ENCODE data around the gene MMADHC. TPM values are rescaled to one million over a fixed set of nuclear protein-coding genes. Genes with fewer than 3 reads are reported as not detected.

The MMADHC gene
- total RNA-seq, 1 donor from 2014 or later: 132 TPM

GRCh38 chr2:149625271-149625670 is 37.7 kb upstream of the MMADHC start:
- DNase-seq (ENCODE audit: low read depth): no peak
- TF ChIP-seq, protein P1, sequence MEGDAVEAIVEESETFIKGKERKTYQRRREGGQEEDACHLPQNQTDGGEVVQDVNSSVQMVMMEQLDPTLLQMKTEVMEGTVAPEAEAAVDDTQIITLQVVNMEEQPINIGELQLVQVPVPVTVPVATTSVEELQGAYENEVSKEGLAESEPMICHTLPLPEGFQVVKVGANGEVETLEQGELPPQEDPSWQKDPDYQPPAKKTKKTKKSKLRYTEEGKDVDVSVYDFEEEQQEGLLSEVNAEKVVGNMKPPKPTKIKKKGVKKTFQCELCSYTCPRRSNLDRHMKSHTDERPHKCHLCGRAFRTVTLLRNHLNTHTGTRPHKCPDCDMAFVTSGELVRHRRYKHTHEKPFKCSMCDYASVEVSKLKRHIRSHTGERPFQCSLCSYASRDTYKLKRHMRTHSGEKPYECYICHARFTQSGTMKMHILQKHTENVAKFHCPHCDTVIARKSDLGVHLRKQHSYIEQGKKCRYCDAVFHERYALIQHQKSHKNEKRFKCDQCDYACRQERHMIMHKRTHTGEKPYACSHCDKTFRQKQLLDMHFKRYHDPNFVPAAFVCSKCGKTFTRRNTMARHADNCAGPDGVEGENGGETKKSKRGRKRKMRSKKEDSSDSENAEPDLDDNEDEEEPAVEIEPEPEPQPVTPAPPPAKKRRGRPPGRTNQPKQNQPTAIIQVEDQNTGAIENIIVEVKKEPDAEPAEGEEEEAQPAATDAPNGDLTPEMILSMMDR (conservative IDR thresholded peaks at IDR 0.05; ENCODE audit: low read depth, low read length): no peak
- H3K4me3 ChIP-seq (ENCODE audit: low read depth, low read length): no peak overlapping the region

- no peak for DNase-seq (ENCODE audit: low read depth)
- H3K4me3 ChIP-seq (ENCODE audit: low read depth, low read length): no peak overlapping the region
- TF ChIP-seq, protein P1 (conservative IDR thresholded peaks at IDR 0.05; ENCODE audit: low read depth, low read length): no peak
Measured at GRCh38 chr2:149622343-149622742, 34.8 kb upstream of the MMADHC start.

DNA sequence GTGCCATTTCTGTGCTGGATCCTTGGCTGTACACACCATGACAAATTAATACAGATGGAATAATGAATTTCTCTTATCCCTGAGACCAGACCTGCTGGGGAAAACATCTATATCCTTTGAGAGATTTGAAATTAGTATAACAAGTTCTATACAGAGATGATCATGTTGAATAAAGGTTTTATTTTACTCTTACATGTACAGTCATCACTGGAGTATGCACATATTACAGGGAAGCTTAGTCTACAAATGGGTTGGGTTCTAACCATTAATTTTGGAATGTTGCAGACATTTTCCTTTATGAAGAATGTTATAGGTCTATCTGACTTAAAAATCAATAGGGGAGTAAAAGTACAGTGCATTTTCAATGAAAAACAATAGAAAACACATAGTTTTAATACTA is 29.9 kb upstream of the MMADHC start:
- no peak for DNase-seq (ENCODE audit: low read depth)

DNA sequence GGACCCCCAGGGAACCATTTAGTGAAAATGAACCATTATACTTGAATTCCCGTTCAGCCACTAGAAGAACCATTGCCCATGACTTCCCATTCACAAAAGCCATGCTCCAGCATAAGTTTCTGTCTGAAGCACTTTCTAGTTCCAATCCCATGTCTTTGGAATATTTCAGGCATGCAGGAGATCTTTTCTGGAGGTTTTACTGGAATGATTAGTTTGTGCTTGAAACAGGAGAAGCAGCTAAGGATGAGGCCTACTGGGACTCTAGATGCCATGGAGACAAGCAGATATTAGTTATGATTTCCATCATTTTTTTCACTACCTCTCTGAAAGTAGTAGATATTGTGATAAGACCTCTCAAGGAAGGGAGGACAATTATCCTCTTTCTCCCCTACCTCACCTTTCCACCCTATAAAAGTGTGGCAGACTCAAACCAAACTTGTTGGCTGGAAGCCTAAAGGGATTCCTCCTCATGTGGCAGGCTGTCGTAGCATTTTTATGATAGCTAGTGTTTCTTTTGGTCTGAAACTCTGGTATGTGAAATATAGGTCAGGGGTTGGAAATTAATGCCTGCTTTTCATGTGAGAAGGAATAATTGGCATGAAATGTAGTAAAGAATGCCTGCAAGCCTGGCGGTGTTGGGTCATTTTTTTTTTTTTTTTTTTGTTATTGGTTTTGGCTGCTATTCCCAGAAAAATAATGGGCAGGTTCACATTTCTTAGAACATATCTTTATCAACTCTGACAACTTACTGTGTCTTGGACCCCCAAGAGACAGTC is 29.3 kb upstream of the MMADHC start:
- DNase-seq (ENCODE audit: low read depth): no peak
- TF ChIP-seq, protein P1 (conservative IDR thresholded peaks at IDR 0.05; ENCODE audit: low read depth, low read length): no peak

More for the DNA sequence above, 29.9 kb upstream of the MMADHC start:
- H3K4me3 ChIP-seq (ENCODE audit: low read depth, low read length): no peak overlapping the region
- TF ChIP-seq, protein P1 (conservative IDR thresholded peaks at IDR 0.05; ENCODE audit: low read depth, low read length): no peak

GRCh38 chr2:149613704-149614103 is 26.1 kb upstream of the MMADHC start:
- H3K4me3 ChIP-seq (ENCODE audit: low read depth, low read length): no peak overlapping the region
- no peak for DNase-seq (ENCODE audit: low read depth)
- TF ChIP-seq, protein P1 (conservative IDR thresholded peaks at IDR 0.05; ENCODE audit: low read depth, low read length): no peak

More for the DNA sequence above, 29.3 kb upstream of the MMADHC start:
- H3K4me3 ChIP-seq (ENCODE audit: low read depth, low read length): no peak overlapping the region

- DNase-seq (ENCODE audit: low read depth): no peak
- TF ChIP-seq, protein P1 (conservative IDR thresholded peaks at IDR 0.05; ENCODE audit: low read depth, low read length): no peak
- no peak overlapping the region for H3K4me3 ChIP-seq (ENCODE audit: low read depth, low read length)
Measured at GRCh38 chr2:149612122-149612521, 24.5 kb upstream of the MMADHC start.
